SK-N-SH treated with all-trans-retinoic acid at 6 μM for 48 hours (cell line): ENCODE measurements around the gene DMRTC2.
"Not testable (repeated sequence)": the region's sequence is repeated elsewhere in the genome, so short reads cannot be mapped to it uniquely, and the experiment has no call there.

Experiments
- ATAC-seq: fragments of 200-7000 bp; cut with Tn5 transposase; 3 replicates; pipeline ENCODE4 v1.9.1; 2020; ENCODE audit warnings: mild to moderate bottlenecking, moderate library complexity
- ARNTL ChIP-seq: fragments of 450-650 bp; formaldehyde crosslinking; IDR thresholded peaks from 2 replicates; pipeline ENCODE4 v1.5.0; 2020; ENCODE audit warnings: low read depth, mild to moderate bottlenecking, moderate library complexity, borderline replicate concordance
- BACH2 ChIP-seq: fragments of 250-450 bp; sonication (Bioruptor Pico); IDR thresholded peaks from 2 replicates; pipeline ENCODE4 v1.9.0; 2021; ENCODE audit warnings: mild to moderate bottlenecking, borderline replicate concordance
- CSDC2 ChIP-seq: fragments of 250-450 bp; sonication (Bioruptor Pico); IDR thresholded peaks from 2 replicates; pipeline ENCODE4 v1.5.0; 2020; ENCODE audit warnings: mild to moderate bottlenecking, moderate library complexity
- ESRRG ChIP-seq: fragments of 250-450 bp; sonication (Bioruptor Pico); IDR thresholded peaks from 2 replicates; pipeline ENCODE4 v1.6.1; 2021; ENCODE audit warnings: mild to moderate bottlenecking
- GLIS3 ChIP-seq: fragments of 250-450 bp; sonication (Bioruptor Pico); IDR thresholded peaks from 2 replicates; pipeline ENCODE4 v1.5.0; 2020; ENCODE audit warnings: mild to moderate bottlenecking, moderate library complexity
- ISL1 ChIP-seq: fragments of 250-450 bp; sonication (Bioruptor Pico); IDR thresholded peaks from 2 replicates; pipeline ENCODE4 v2.1.2; 2022; ENCODE audit warnings: mild to moderate bottlenecking, moderate library complexity
- OSR1 ChIP-seq: fragments of 250-450 bp; sonication (Bioruptor Pico); IDR thresholded peaks from 2 replicates; pipeline ENCODE4 v1.8.0; 2022; ENCODE audit warnings: moderate library complexity, mild to moderate bottlenecking, inconsistent platforms
- PATZ1 ChIP-seq: fragments of 250-450 bp; sonication (Bioruptor Pico); IDR thresholded peaks from 2 replicates; pipeline ENCODE4 v1.8.0; 2020; ENCODE audit warnings: mild to moderate bottlenecking, moderate library complexity, borderline replicate concordance
- POU6F1 ChIP-seq: fragments of 250-450 bp; sonication (Bioruptor Pico); IDR thresholded peaks from 2 replicates; pipeline ENCODE4 v1.8.0; 2021; ENCODE audit warnings: low read depth, mild to moderate bottlenecking, moderate library complexity, borderline replicate concordance
- PPARA ChIP-seq: fragments of 250-450 bp; sonication (Bioruptor Pico); IDR thresholded peaks from 2 replicates; pipeline ENCODE4 v1.5.0; 2020; ENCODE audit warnings: mild to moderate bottlenecking, borderline replicate concordance
- RARB ChIP-seq: fragments of 250-450 bp; sonication (Bioruptor Pico); IDR thresholded peaks from 2 replicates; pipeline ENCODE4 v1.8.0; 2021; ENCODE audit warnings: mild to moderate bottlenecking, moderate library complexity
- SNAI2 ChIP-seq: fragments of 250-450 bp; sonication (Bioruptor Pico); IDR thresholded peaks from 2 replicates; pipeline ENCODE4 v1.5.0; 2020; ENCODE audit warnings: mild to moderate bottlenecking, moderate library complexity
- TCF4 ChIP-seq: fragments of 250-450 bp; sonication (Bioruptor Pico); IDR thresholded peaks from 2 replicates; pipeline ENCODE4 v1.8.0; 2021; ENCODE audit warnings: mild to moderate bottlenecking, moderate library complexity, borderline replicate concordance
- TOX ChIP-seq: fragments of 250-450 bp; sonication (Bioruptor Pico); IDR thresholded peaks from 2 replicates; pipeline ENCODE4 v1.8.0; 2021; ENCODE audit warnings: mild to moderate bottlenecking, moderate library complexity, borderline replicate concordance
- TSHZ2 ChIP-seq: fragments of 250-450 bp; sonication (Bioruptor Pico); IDR thresholded peaks from 2 replicates; pipeline ENCODE4 v1.5.0; 2020; ENCODE audit warnings: mild to moderate bottlenecking, moderate library complexity
- ZFP3 ChIP-seq: fragments of 250-450 bp; sonication (Bioruptor Pico); IDR thresholded peaks from 2 replicates; pipeline ENCODE4 v1.5.0; 2020; ENCODE audit warnings: mild to moderate bottlenecking, moderate library complexity
- ZFP30 ChIP-seq: fragments of 450-650 bp; formaldehyde crosslinking; IDR thresholded peaks from 2 replicates; pipeline ENCODE4 v1.5.0; 2022; ENCODE audit warnings: mild to moderate bottlenecking, moderate library complexity
- ZNF8 ChIP-seq: fragments of 450-650 bp; formaldehyde crosslinking; IDR thresholded peaks from 2 replicates; pipeline ENCODE4 v1.5.0; 2020; ENCODE audit warnings: mild to moderate bottlenecking, moderate library complexity
- TF ChIP-seq, protein P1 (sequence below): fragments of 250-450 bp; sonication (Bioruptor Pico); IDR thresholded peaks from 2 replicates; pipeline ENCODE4 v1.5.1; 2021; ENCODE audit warnings: mild to moderate bottlenecking, moderate library complexity
- TF ChIP-seq, protein P2 (sequence below): fragments of 250-450 bp; sonication (Bioruptor Pico); IDR thresholded peaks from 2 replicates; pipeline ENCODE4 v1.5.1; 2020; ENCODE audit warnings: low read depth, mild to moderate bottlenecking, moderate library complexity

DMRTC2 gene

DNA sequence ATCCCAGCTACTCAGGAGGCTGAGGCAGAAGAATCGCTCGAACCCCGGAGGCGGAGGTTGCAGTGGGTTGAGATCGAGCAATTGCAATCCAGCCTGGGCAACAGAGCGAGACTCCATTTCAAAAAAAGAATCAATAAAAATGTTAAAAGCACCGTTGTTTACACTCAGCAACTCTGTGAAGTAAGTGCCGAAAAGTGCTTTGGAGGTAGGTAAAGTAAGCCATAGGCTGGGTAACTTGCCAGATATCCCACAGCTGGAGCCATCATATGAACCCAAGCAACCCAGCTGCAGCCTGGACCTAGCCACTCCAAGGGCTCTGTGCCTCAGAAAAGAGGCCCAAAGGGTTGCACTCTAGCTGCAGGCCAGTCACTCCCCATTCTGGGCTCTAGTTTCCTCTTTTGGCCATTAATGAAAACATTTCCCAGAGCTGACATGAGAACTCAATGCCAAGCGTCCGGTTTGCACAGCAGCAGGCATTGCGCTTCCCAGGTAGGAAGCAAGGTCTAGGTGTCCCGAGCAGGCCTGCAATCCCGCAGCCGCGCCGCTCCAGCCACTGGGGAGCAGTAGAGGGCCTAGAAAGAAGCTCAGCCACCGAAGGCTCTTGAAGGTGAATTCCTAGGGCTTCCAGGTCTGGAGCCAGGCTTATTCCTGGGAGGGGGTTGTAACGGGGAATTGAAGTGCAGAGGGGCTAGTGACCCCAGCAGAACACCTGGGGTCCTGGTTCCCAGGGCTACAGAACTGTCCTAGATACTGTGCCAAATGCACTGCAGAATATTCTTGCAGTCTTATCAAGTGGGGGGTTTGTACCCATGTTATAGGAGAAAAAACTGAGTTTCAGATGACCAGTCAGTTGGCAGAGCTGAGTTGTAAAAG is 28.2 kb downstream of the DMRTC2 start:
- peak; percentile 79 for ATAC-seq

DNA sequence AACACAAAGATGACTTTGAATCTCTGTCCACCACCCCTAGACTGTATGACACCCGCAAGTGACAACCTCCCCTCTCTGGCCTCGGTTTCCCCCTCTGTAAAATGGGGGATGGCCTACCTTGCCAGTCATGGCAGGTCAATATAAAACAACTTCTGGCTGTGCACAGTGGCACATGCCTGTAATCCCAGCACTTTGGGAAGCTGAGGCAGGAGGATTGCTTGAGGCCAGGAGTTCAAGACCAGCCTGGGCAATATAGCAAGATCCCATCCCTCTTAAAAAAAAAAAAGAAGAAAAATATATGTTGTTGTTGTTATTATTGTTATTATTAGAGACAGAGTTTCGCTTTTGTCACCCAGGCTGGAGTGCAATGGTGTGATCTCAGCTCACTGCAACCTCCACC is 31.1 kb downstream of the DMRTC2 start:
- not testable (repeated sequence) for ATAC-seq

More for the DNA sequence above, 28.2 kb downstream of the DMRTC2 start:
- TF ChIP-seq GLIS3 (CRISPR knock-in tag) (peak; percentile 58), ZFP30 (no peak), TOX (CRISPR knock-in tag) (peak; percentile 34; the same call in 1 of the 2 replicates), PATZ1 (peak; percentile 68; the same call in 1 of the 2 replicates), CSDC2 (CRISPR knock-in tag) (no peak), BACH2 (CRISPR knock-in tag) (no peak)
- TF ChIP-seq, protein P1, sequence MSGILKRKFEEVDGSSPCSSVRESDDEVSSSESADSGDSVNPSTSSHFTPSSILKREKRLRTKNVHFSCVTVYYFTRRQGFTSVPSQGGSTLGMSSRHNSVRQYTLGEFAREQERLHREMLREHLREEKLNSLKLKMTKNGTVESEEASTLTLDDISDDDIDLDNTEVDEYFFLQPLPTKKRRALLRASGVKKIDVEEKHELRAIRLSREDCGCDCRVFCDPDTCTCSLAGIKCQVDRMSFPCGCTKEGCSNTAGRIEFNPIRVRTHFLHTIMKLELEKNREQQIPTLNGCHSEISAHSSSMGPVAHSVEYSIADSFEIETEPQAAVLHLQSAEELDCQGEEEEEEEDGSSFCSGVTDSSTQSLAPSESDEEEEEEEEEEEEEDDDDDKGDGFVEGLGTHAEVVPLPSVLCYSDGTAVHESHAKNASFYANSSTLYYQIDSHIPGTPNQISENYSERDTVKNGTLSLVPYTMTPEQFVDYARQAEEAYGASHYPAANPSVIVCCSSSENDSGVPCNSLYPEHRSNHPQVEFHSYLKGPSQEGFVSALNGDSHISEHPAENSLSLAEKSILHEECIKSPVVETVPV = no peak; the same call in 1 of the 2 replicates

DNA sequence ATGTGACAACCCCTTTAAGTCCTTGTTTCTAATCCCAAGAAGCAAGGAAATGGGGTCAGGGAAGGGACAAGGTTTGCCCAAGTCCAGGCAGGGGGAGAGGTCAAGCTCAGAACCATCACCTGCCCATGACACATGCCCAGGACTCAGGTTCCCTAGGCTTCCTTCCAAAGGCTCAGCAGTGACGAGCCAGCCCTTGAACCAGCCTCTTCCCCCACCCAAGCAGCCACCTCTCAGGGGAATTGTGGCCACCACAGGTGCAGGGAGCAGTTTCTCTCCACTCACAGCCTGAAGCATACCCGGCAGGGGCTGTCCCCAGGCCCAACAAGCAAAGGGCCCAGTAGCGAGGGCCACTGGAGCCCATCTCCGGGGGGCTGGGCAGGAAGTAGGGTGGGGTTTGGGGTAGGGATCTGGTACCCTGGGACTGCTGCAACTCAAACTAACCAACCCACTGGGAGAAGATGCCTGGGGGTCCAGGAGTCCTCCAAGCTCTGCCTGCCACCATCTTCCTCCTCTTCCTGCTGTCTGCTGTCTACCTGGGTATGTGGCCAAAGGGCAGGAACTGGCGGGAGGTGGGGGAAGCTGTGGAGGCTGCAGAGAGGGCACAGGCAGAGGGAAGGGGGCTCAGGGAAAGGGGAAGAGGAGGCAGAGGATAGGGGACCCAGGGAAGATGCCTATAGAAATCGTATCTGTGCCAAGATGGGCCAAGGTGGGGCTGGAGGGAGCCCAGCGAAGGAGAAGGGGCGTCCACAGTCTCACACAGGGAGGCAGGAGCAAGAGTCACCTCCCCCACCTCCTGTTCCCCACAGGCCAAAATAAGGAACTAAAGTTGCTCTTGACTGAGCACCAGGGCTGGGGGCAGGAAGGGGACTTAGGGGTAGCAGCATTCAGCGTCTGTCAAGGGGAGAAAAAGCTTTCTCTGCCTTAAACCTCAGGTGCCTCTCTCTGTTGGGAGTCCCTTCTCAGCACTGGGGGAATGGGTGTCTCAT is 32.3 kb downstream of the DMRTC2 start, which contains the start of gene CD79A:
Gene CD79A (plus strand): TSS at position 433 of the 986 bp plus-strand sequence. CDS start 26 bp downstream, at position 459.
- TF ChIP-seq ZNF8 (CRISPR knock-in tag) (no peak), ZFP3 (no peak), OSR1 (CRISPR knock-in tag) (no peak), ISL1 (CRISPR knock-in tag) (no peak), POU6F1 (CRISPR knock-in tag) (no peak), PATZ1 (no peak), RARB (no peak), CSDC2 (CRISPR knock-in tag) (no peak), TCF4 (CRISPR knock-in tag) (no peak), ESRRG (no peak), ARNTL (no peak), PPARA (no peak), TSHZ2 (CRISPR knock-in tag) (no peak), SNAI2 (CRISPR knock-in tag) (no peak), TOX (CRISPR knock-in tag) (no peak)
- TF ChIP-seq, protein P2, sequence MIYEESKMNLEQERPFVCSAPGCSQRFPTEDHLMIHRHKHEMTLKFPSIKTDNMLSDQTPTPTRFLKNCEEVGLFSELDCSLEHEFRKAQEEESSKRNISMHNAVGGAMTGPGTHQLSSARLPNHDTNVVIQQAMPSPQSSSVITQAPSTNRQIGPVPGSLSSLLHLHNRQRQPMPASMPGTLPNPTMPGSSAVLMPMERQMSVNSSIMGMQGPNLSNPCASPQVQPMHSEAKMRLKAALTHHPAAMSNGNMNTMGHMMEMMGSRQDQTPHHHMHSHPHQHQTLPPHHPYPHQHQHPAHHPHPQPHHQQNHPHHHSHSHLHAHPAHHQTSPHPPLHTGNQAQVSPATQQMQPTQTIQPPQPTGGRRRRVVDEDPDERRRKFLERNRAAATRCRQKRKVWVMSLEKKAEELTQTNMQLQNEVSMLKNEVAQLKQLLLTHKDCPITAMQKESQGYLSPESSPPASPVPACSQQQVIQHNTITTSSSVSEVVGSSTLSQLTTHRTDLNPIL (CRISPR knock-in tag) = no peak
- TF ChIP-seq, protein P1 = no peak
- ATAC-seq = no peak
